GM13976 (cell line): Measurements from ENCODE around the gene SLC2A9.

Source experiments
- DNase-seq: peaks from one replicate; pipeline ENCODE4 v3.0.0; 2012; ENCODE audit warnings: low spot score
- in situ Hi-C: fragments of 300-500 bp; cut with MboI; formaldehyde crosslinking; loops from one replicate; pipeline ENCODE4 v1.12.0; 2022; ENCODE audit warnings: low sequenced_read_pairs, mixed read lengths, inconsistent platforms; ENCODE audit not compliant: unreplicated experiment
- TF ChIP-seq, protein P1 (sequence below): IDR thresholded peaks from 2 replicates; pipeline ENCODE4 v1.5.1; 2012; ENCODE audit warnings: borderline replicate concordance, mild to moderate bottlenecking; ENCODE audit not compliant: insufficient read depth; ENCODE audit errors: extremely low read depth, missing control alignments, control extremely low read depth

SLC2A9 gene

DNA sequence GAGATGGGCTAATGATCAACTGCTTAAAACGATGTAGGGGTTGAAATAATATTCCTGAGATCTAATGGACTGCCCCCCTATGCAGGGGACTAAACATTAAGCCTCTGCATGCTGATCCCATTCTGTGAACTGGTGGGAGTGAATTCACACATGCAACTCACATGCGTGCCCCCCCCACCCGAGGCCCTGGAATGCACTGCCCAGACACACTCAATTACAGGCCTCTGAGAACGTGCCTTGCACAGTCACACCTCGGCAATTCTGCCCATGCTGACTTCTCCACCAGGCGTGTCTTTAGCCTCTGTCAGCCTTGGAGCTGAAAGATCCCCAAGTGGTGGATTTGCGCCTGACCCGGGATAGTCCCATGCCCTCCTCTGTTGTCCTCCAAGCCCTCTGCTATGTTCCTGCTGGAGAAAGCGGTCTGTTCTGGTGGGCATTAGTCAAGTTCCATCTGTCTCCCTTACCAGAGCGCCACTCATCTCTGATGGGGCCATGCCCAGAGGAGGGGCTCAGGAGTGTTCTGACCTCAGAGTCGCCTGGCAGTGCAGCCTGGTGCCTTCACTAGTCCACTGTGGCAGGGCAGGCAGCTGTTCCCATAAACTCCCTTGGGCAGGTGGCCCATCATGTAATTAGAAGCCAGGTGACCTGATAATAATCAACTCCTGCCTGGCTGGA, 153.4 kb downstream of the SLC2A9 start:
- DNase-seq, result no peak
- in situ Hi-C loops, result no loop called here
- TF ChIP-seq, protein P1, sequence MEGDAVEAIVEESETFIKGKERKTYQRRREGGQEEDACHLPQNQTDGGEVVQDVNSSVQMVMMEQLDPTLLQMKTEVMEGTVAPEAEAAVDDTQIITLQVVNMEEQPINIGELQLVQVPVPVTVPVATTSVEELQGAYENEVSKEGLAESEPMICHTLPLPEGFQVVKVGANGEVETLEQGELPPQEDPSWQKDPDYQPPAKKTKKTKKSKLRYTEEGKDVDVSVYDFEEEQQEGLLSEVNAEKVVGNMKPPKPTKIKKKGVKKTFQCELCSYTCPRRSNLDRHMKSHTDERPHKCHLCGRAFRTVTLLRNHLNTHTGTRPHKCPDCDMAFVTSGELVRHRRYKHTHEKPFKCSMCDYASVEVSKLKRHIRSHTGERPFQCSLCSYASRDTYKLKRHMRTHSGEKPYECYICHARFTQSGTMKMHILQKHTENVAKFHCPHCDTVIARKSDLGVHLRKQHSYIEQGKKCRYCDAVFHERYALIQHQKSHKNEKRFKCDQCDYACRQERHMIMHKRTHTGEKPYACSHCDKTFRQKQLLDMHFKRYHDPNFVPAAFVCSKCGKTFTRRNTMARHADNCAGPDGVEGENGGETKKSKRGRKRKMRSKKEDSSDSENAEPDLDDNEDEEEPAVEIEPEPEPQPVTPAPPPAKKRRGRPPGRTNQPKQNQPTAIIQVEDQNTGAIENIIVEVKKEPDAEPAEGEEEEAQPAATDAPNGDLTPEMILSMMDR, result no peak

DNA sequence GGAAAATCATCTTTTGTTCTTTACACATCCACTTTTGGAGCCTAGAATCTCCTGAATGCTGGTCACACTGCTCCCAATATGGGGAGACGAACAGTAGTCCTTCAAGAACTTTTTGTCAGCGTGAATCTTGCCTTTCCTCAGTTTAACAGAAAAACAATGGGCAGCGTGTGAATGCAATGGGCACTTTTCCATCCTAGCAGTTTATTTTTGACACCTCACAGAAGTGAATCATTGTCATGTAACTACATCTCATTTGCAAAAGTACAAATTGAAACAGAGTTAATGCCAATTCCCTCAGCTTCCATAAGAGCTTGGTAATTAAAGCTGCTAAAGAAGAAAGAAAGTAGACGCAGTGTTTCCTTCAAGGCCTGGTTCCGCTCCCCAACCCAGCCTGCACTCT, 154.4 kb downstream of the SLC2A9 start:
- TF ChIP-seq, protein P1, result no peak
- no peak for DNase-seq
- in situ Hi-C loops, result no loop called here

DNA sequence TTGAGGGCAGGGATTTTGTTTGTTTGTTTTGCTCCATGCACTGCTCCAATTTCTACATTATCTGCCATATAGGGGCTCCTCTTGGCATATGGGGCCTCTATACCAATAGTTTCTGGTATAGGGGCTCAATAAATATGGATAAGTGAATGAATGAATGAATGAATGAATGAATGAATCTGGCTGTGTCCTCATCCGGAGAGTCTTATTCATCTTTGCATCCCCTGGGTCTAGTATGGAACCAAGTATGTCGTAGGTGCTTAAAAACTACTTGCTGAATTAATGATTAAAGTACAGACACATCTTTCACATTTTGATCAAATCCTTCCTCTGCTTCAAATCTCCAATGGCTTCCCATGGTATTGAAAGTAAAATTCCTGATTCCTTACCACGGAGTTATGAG, 159.7 kb downstream of the SLC2A9 start:
- TF ChIP-seq, protein P1, result no peak
- no peak for DNase-seq
- in situ Hi-C loops, result no loop called here

DNA sequence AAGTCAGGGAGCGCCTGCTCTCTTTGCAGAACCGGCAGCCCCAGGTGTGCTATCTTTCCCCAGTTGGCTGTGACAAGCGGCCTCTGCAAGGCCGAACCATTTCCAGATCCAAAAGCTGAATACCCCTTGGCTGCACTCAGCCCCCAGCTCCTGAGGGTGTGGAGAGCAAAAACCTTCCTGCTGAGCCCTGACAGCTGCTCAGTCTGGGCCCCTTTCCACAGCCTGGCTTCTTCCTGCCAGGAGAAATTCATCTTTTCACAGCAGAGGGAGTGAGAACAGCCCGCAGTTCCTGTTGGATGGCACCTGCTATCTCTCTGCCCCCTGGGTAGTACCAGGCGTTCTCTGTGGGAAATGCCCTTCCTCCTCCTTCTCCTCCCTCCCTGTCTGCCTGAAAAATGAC, 161.5 kb downstream of the SLC2A9 start:
- TF ChIP-seq, protein P1, result no peak
- in situ Hi-C loops, result no loop called here
- DNase-seq, result no peak

DNA sequence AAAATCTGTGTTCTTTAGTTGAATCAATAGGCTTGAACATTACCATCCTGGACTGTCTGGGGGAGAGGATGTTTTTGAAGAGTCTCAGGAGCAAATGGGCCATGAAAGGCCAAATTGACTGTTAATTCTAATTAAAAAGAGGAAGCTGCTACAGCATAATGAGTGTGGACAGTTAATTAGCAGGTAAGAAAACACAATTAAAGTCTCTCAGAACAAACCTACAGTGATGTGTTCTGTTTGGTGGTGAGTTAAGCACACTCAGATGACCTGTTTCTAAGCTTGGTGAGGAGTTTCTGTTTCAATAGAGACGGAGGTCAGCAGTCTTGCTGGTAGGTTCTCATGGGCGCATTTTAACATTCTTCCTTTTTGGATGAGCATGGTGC, 171.8 kb downstream of the SLC2A9 start:
- no peak for DNase-seq
- in situ Hi-C loops, result no loop called here
- TF ChIP-seq, protein P1, result no peak

DNA sequence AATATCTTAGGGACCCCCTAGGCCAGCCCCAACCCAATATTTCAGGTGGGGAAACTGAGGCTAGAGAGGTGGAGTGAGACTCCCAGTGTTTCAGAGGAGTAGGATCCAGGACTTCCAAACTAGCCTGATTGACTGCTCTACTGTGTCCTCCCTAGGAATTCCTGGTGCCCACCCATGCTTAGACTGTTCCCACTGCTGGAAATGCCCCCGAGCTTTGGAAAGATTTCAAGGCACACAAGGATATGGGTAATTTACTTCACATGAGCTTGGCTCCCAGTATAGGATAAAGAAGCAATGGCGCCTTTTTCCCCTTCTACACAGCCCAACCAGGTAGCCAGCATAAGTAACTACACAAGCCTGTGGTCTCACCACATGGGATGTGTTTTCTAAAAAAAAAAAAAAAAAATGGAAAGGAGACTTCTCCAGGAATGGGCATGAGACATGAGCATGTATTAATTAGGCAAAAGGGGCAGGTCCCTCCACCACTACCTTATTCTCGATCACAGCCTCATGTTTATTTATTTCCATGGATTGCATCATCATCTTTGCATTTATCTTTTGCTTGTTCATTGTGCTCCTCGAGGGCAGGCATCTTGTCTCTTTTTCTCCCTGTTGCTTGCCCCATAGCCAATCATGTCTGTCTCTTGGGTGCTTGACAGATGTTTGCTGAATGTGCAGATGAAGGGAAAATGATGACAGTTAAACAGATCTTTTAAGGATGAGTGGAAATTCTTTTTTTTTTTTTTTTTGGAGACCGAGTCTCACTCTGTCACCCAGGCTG, 173.1 kb downstream of the SLC2A9 start:
- TF ChIP-seq, protein P1, result no peak
- no peak for DNase-seq
- in situ Hi-C loops, result no loop called here
